Spleen (tissue), 11 donors: ENCODE results near the gene TMEM203. TPM values are rescaled to one million over a fixed set of nuclear protein-coding genes. Genes with fewer than 3 reads are reported as not detected.
A peak's percentile ranks its signal among the peaks of the same experiment; 100 is the strongest.

Experiments used
- DNase-seq: peaks from one replicate; pipeline ENCODE4 v3.0.0-alpha.2; 2020
- H3K27ac ChIP-seq, 8 donors: fragments of 200-600 bp; sonication (generic) in 7 of 8; 1 replicate in 4 of 8; 2 replicates in 4 of 8; pipeline versions ENCODE4 v1.5.0 to v1.8.0; 2016 to 2021; ENCODE audit warnings: inconsistent platforms in 4 of 8, mild to moderate bottlenecking in 4 of 8, moderate library complexity in 1 of 8
- H3K27me3 ChIP-seq, 7 donors: fragments of 200-600 bp; sonication (generic) in 6 of 7; replicated peaks in 1 of 7; 1 replicate in 4 of 7; 2 replicates in 3 of 7; pipeline versions ENCODE4 v1.5.0 to v1.8.0; 2016 to 2021; ENCODE audit warnings: inconsistent platforms in 3 of 7, mild to moderate bottlenecking in 1 of 7
- H3K36me3 ChIP-seq, 6 donors: fragments of 200-600 bp; sonication (generic) in 5 of 6; 1 replicate in 4 of 6; 2 replicates in 2 of 6; pipeline versions ENCODE4 v1.5.0 to v1.8.0; 2016 to 2021; ENCODE audit warnings: inconsistent platforms in 2 of 6
- H3K4me1 ChIP-seq, 6 donors: fragments of 200-600 bp; sonication (generic) in 5 of 6; 1 replicate in 3 of 6; 2 replicates in 3 of 6; pipeline versions ENCODE4 v1.5.0 to v1.8.0; 2016 to 2021; ENCODE audit warnings: inconsistent platforms in 3 of 6
- H3K4me3 ChIP-seq, 8 donors: fragments of 200-600 bp; sonication (generic) in 7 of 8; 1 replicate in 4 of 8; 2 replicates in 4 of 8; pipeline versions ENCODE4 v1.5.0 to v1.8.0; 2016 to 2021; ENCODE audit warnings: inconsistent platforms in 4 of 8, mild to moderate bottlenecking in 4 of 8, moderate library complexity in 2 of 8
- H3K9me3 ChIP-seq, 8 donors: fragments of 200-600 bp; sonication (generic) in 7 of 8; 1 replicate in 4 of 8; 2 replicates in 4 of 8; pipeline versions ENCODE4 v1.5.0 to v1.8.0; 2016 to 2021; ENCODE audit warnings: inconsistent platforms in 4 of 8
- CTCF ChIP-seq, 11 experiments: fragments of 200-600 bp in 7 of 11; fragments of 450-650 bp in 4 of 11; sonication (generic) in 4 of 11; IDR thresholded peaks in 8 of 11; conservative IDR thresholded peaks in 3 of 11; 1 replicate in 7 of 11; 2 replicates in 4 of 11; pipeline versions ENCODE4 v1.4.0 to v1.8.0; 2016 to 2021; ENCODE audit warnings: antibody characterized with exemption in 11 of 11, inconsistent platforms in 4 of 11, mild to moderate bottlenecking in 1 of 11
- POLR2A ChIP-seq, 3 donors: fragments of 450-650 bp; IDR thresholded peaks; one replicate each; pipeline ENCODE4 v1.5.1; 2017; ENCODE audit warnings: antibody characterized with exemption in 3 of 3, mild to moderate bottlenecking in 1 of 3
- POLR2AphosphoS5 ChIP-seq, 3 donors: sonication (generic); formaldehyde crosslinking; IDR thresholded peaks; one replicate each; pipeline ENCODE4 v1.5.1; 2017; ENCODE audit warnings: antibody characterized with exemption in 3 of 3
- WGBS, 5 donors: extraction: QIAGEN DNeasy Blood & Tissue Kit in 3 of 5; methylation state at CpG; one replicate each; pipeline versions ENCODE4 v1.1.5 to v1.1.7; 2013 to 2018; 5-methylcytosine and 5-hydroxymethylcytosine counted together
- intact Hi-C: fragments of 100-400 bp; cut with DNase I; formaldehyde crosslinking; loops from one replicate; pipeline ENCODE4 v1.15.0; 2023; ENCODE audit warnings: low total_unique reads
- polyA plus RNA-seq, 3 donors: library from polyadenylated mRNA; stranded (reverse); fragments of 200-250 nt; gene quantifications; one replicate each; pipeline ENCODE4 v1.2.1, GENCODE V29; 2013
- total RNA-seq, 7 donors: library from RNA; depleted of rRNA in 3 of 7; stranded (reverse); fragments of >200 nt in 3 of 7; fragmentation: NEBNext Ultra II Directional in 4 of 7; extraction: Animal tissue kit (Norgen Biotek cat#: 25700) in 4 of 7; gene quantifications; one replicate each; pipeline versions ENCODE4 v1.1.0 to v1.2.1, GENCODE V29; 2016 to 2021
- donor health status: healthy with polysubstance abuse.
- donor health status: DM: no; HTN: no; CAD: no; lungs with moderate emphysema.
- donor health status: DM: no; HTN: no; CAD: no.
- donor health status: Bipolar disorder and iron deficiency.
- donor health status: healthy.
- donor health status: DM: no; HTN: no; CAD: no.
- donor health status: DM: yes; HTN: yes; CAD: no.

The TMEM203 gene
- total and polyA plus RNA-seq, 10 donors = 28.4 to 50.1 (median 36.0) TPM

GRCh38 chr9:137162505-137163364 lies 42.7 kb downstream of the TMEM203 start:
- WGBS, 5 donors = 15 to 31% (median 19%) methylated on average over 17 to 74 of the region's 74 CpGs
- no peaks in the 10 kb centered on the region for H3K9me3 ChIP-seq
- peaks cover 0 to 48% (median 29%) of the 10 kb centered on the region in 6 donors for H3K4me1 ChIP-seq
- no peaks in the 10 kb centered on the region for H3K36me3 ChIP-seq
- intact Hi-C loops = no loop called here
- no peak for TF ChIP-seq POLR2AphosphoS5 (IDR thresholded peaks at IDR 0.05)
- TF ChIP-seq CTCF (IDR thresholded peaks at IDR 0.05 in 8 of 11, conservative IDR thresholded peaks at IDR 0.05 in 3 of 11) = no peak
- no peak for TF ChIP-seq POLR2A (IDR thresholded peaks at IDR 0.05)
- peaks cover 14 to 100% (median 100%) of the 10 kb centered on the region in 7 donors for H3K27me3 ChIP-seq
- H3K27ac ChIP-seq = no peak overlapping the region
- peak overlapping the region in 5 of 8 donors; percentile 8 to 59 (median 18) for H3K4me3 ChIP-seq
- no peak for DNase-seq

GRCh38 chr9:137161558-137162486 lies 43.6 kb downstream of the TMEM203 start:
- Histone ChIP-seq H3K4me1 (peaks cover under 1 to 48% (median 24%) of the 10 kb centered on the region in 6 donors), H3K4me3 (peak overlapping the region in 1 of 8 donors; percentile 59), H3K36me3 (no peaks in the 10 kb centered on the region), H3K27ac (no peak overlapping the region), H3K9me3 (no peaks in the 10 kb centered on the region), H3K27me3 (peaks cover 11 to 100% (median 100%) of the 10 kb centered on the region in 7 donors)
- 11 to 20% (median 16%) methylated on average over 32 to 70 of the region's 71 CpGs for WGBS, 5 donors
- TF ChIP-seq POLR2AphosphoS5 (IDR thresholded peaks at IDR 0.05) = no peak
- intact Hi-C loops = no loop called here
- DNase-seq = no peak

- Histone ChIP-seq H3K36me3 (no peaks in the 10 kb centered on the region), H3K4me3 (no peak overlapping the region), H3K27ac (no peak overlapping the region), H3K27me3 (peaks cover 8 to 100% (median 100%) of the 10 kb centered on the region in 7 donors), H3K4me1 (peaks cover 5 to 51% (median 27%) of the 10 kb centered on the region in 6 donors), H3K9me3 (no peaks in the 10 kb centered on the region)
- no peak for DNase-seq
- TF ChIP-seq POLR2AphosphoS5 (IDR thresholded peaks at IDR 0.05) (no peak), CTCF (IDR thresholded peaks at IDR 0.05 in 8 of 11, conservative IDR thresholded peaks at IDR 0.05 in 3 of 11) (no peak), POLR2A (IDR thresholded peaks at IDR 0.05) (no peak)
- intact Hi-C loops = no loop called here
- 30 to 43% (median 34%) methylated on average over 22 to 56 of the region's 56 CpGs for WGBS, 5 donors
These were observed 44.5 kb downstream of the TMEM203 start for GRCh38 chr9:137160716-137161557.

- WGBS, 5 donors = 69 to 75% (median 71%) methylated on average over 16 to 17 of the region's 17 CpGs
- H3K27me3 ChIP-seq = peaks cover 8 to 100% (median 96%) of the 10 kb centered on the region in 7 donors
- H3K36me3 ChIP-seq = no peaks in the 10 kb centered on the region
- no peak for DNase-seq
- no peak overlapping the region for H3K27ac ChIP-seq
- intact Hi-C loops = no loop called here
- no peak overlapping the region for H3K4me3 ChIP-seq
- H3K4me1 ChIP-seq = peaks cover 5 to 51% (median 27%) of the 10 kb centered on the region in 6 donors
- no peaks in the 10 kb centered on the region for H3K9me3 ChIP-seq
- TF ChIP-seq POLR2AphosphoS5 (IDR thresholded peaks at IDR 0.05) (no peak), CTCF (IDR thresholded peaks at IDR 0.05 in 8 of 11, conservative IDR thresholded peaks at IDR 0.05 in 3 of 11) (no peak)
These were observed 45.4 kb downstream of the TMEM203 start for GRCh38 chr9:137160054-137160425.
